ENCODE results near the gene FOXJ1. TPM values are rescaled to one million over a fixed set of nuclear protein-coding genes. Genes with fewer than 3 reads are reported as not detected.
A peak's percentile ranks its signal among the peaks of the same experiment; 100 is the strongest.

The FOXJ1 gene
- total RNA-seq, 1 experiment from 2014 or later: not detected

DNA sequence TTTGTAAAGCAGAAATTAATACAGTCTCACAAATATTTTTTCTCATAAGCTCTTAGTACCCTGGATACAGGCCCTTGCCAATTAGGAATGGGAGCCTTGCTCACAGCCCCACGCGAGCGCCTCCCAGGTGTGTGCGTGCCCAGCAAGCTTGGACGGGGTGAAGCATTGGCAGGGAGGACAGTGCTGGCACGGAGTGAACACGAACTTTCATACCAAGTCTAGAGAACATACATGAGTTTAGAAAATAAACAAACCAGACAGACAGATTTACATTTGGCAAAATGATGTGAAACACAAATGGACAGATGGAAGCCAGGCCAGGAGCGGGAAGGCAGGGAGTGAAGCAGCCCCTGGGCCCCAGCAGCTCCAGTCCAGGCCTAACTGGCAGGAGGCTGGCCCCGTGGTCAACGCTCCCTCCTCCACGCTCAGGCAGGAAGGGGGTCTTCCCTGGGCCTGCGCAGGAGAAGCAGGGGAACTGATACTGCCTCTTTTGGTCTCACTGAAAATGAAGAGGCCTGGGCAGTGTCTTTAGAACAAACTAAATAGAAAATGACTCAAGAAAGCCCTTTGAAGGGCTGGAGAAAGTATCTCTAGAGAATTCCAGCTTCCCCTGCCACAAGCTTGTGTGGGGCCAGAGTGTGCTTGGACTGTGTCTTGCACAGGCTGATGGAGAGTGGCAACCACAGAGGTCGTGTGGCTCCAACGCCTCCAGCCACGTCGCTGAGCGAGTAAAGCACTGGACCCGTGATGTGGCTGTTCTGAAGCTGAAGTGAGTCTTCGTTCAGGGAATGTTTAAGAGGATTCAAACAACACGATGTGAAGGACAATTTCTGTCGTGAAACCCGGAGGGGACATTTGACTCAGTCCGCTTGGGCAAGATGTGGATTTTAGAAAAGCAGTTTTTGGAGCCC, 9.9 kb upstream of the FOXJ1 start:
- Mint-ChIP-seq H3K36me3 (ENCODE audit: insufficient read depth, unreplicated experiment) (no peaks in the 10 kb centered on the region), H3K27me3 (ENCODE audit: insufficient read depth, unreplicated experiment) (no peaks in the 10 kb centered on the region), H3K4me1 (ENCODE audit: insufficient read depth, unreplicated experiment) (no peaks in the 10 kb centered on the region), H3K27ac (ENCODE audit: low read depth, unreplicated experiment) (no peak overlapping the region), H3K9me3 (ENCODE audit: unreplicated experiment) (no peaks in the 10 kb centered on the region), H3K4me3 (ENCODE audit: unreplicated experiment) (no peak overlapping the region)
- POLR2A ChIA-PET: no interaction called here
- CTCF ChIA-PET: interaction anchor here (0.6 to 4.4 kb wide), 4 partner anchors 29 to 493 kb away, joined by 3 to 18 read pairs (median 4); no protein-coding TSS in a partner anchor
- DNase-seq (ENCODE audit: unreplicated experiment): no peak
- TF ChIP-seq, protein P1, sequence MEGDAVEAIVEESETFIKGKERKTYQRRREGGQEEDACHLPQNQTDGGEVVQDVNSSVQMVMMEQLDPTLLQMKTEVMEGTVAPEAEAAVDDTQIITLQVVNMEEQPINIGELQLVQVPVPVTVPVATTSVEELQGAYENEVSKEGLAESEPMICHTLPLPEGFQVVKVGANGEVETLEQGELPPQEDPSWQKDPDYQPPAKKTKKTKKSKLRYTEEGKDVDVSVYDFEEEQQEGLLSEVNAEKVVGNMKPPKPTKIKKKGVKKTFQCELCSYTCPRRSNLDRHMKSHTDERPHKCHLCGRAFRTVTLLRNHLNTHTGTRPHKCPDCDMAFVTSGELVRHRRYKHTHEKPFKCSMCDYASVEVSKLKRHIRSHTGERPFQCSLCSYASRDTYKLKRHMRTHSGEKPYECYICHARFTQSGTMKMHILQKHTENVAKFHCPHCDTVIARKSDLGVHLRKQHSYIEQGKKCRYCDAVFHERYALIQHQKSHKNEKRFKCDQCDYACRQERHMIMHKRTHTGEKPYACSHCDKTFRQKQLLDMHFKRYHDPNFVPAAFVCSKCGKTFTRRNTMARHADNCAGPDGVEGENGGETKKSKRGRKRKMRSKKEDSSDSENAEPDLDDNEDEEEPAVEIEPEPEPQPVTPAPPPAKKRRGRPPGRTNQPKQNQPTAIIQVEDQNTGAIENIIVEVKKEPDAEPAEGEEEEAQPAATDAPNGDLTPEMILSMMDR (IDR thresholded peaks at IDR 0.05; ENCODE audit: unreplicated experiment): no peak
- no TSS peak for BruUV-seq (replicated peaks)
- intact Hi-C loops (cut with micrococcal nuclease): no loop called here

DNA sequence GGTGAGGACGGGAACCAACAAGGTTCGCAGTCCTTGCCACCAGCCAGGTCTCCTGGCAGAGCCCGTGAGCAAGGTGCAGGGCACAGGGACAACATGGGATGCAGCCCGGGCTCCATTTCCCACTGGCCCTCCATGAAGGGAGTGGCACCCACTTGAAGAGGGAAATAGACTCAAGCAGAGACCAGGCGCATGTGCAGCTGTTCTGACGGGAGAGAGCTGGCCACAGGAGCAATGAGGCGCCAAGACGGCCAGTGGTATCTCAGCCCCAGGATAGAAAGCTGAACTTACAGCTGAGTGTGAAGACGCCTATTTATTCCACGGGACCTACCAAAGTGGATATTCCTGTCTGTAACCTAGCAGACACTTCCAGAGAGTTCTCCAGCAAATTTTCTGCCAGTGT, 8.2 kb upstream of the FOXJ1 start:
- H3K27me3 Mint-ChIP-seq (ENCODE audit: insufficient read depth, unreplicated experiment): no peaks in the 10 kb centered on the region
- intact Hi-C loops (cut with micrococcal nuclease): no loop called here
- DNase-seq (ENCODE audit: unreplicated experiment): no peak
- no peaks in the 10 kb centered on the region for H3K4me1 Mint-ChIP-seq (ENCODE audit: insufficient read depth, unreplicated experiment)
- H3K9me3 Mint-ChIP-seq (ENCODE audit: unreplicated experiment): no peaks in the 10 kb centered on the region
- H3K27ac Mint-ChIP-seq (ENCODE audit: low read depth, unreplicated experiment): no peak overlapping the region
- no peaks in the 10 kb centered on the region for H3K36me3 Mint-ChIP-seq (ENCODE audit: insufficient read depth, unreplicated experiment)
- ChIA-PET POLR2A (interaction anchor here (0.6 kb wide), 1 partner anchor 203 kb away, joined by 3 read pairs; no protein-coding TSS in a partner anchor), CTCF (interaction anchor here (0.6 to 4.4 kb wide), 4 partner anchors 21 to 497 kb away, joined by 3 to 18 read pairs (median 4); no protein-coding TSS in a partner anchor)
- no peak overlapping the region for H3K4me3 Mint-ChIP-seq (ENCODE audit: unreplicated experiment)
- BruUV-seq (replicated peaks): no TSS peak
- TF ChIP-seq, protein P1 (IDR thresholded peaks at IDR 0.05; ENCODE audit: unreplicated experiment): no peak

DNA sequence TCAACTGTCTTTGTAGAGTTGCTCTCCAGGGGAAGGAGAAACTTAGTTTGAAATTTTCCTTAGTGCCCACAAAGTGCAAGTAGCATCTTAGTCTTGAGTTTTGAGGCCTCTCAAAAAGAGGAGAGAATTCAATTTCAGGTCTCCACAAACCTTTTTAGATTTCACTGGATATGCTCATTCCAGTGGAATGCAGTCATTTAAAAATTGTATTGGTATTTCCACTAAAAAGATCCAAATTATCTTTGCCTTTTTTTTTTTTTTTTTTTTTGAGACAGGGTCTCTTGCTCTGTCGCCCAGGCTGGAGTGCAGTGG, 6.9 kb upstream of the FOXJ1 start:
- no peak for DNase-seq (ENCODE audit: unreplicated experiment)
- no TSS peak for BruUV-seq (replicated peaks)
- TF ChIP-seq, protein P1 (IDR thresholded peaks at IDR 0.05; ENCODE audit: unreplicated experiment): peak; percentile 14
- H3K36me3 Mint-ChIP-seq (ENCODE audit: insufficient read depth, unreplicated experiment): no peaks in the 10 kb centered on the region
- intact Hi-C loops (cut with micrococcal nuclease): no loop called here
- no peaks in the 10 kb centered on the region for H3K4me1 Mint-ChIP-seq (ENCODE audit: insufficient read depth, unreplicated experiment)
- no peaks in the 10 kb centered on the region for H3K9me3 Mint-ChIP-seq (ENCODE audit: unreplicated experiment)
- H3K27me3 Mint-ChIP-seq (ENCODE audit: insufficient read depth, unreplicated experiment): no peaks in the 10 kb centered on the region
- POLR2A ChIA-PET: no interaction called here
- no peak overlapping the region for H3K4me3 Mint-ChIP-seq (ENCODE audit: unreplicated experiment)
- CTCF ChIA-PET: interaction anchor here (0.6 to 4.4 kb wide), 4 partner anchors 34 to 518 kb away, joined by 3 to 18 read pairs (median 4); no protein-coding TSS in a partner anchor
- no peak overlapping the region for H3K27ac Mint-ChIP-seq (ENCODE audit: low read depth, unreplicated experiment)

DNA sequence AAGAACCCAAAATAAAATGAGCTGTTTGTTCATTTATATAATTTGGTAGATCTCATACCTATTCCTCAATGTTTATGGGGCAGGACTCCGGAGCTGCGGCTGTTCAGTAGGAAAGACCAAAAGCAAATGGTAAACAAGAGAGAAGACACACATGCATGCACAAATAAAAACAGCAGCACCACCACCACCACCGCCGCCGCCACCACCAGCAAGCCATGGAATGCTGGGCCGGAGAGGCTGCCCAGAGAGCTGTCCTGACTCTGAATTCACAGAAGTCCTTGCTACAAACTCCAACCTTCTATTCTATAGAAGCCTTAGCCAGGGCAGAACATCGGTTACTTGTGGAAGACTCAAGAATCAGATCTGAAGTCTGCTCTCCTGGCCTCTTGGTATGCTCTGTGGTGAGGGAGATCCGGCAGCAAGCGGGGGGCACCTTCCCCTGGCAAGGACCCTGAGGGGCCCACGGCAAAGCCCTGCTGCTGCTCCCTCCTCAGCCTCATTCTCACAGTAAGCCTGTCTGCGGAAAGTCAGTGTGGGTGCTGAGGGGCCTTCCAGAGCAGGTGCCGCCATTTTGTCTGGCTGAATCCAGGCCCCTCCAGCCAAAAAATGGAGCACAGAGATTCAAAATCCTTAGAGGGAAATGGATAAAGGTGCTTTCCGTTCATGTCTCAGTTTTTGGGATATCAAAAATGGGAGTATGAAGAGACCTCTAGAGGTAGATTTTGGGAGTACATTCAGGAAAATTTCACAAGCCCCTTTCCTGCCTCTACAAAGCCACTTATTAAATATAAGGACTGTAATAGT, 6.4 kb upstream of the FOXJ1 start:
- no peak overlapping the region for H3K27ac Mint-ChIP-seq (ENCODE audit: low read depth, unreplicated experiment)
- ChIA-PET POLR2A (no interaction called here), CTCF (interaction anchor here (0.7 kb wide), 1 partner anchor 20 kb away, joined by 3 read pairs; no protein-coding TSS in a partner anchor)
- intact Hi-C loops (cut with micrococcal nuclease): loop anchor here (1.0 kb wide), 1 partner anchor 133 kb away; no protein-coding TSS in a partner anchor
- no peak overlapping the region for H3K4me3 Mint-ChIP-seq (ENCODE audit: unreplicated experiment)
- TF ChIP-seq, protein P1 (IDR thresholded peaks at IDR 0.05; ENCODE audit: unreplicated experiment): peak; percentile 48
- DNase-seq (ENCODE audit: unreplicated experiment): peak; percentile 53
- no peaks in the 10 kb centered on the region for H3K4me1 Mint-ChIP-seq (ENCODE audit: insufficient read depth, unreplicated experiment)
- H3K9me3 Mint-ChIP-seq (ENCODE audit: unreplicated experiment): no peaks in the 10 kb centered on the region
- H3K36me3 Mint-ChIP-seq (ENCODE audit: insufficient read depth, unreplicated experiment): no peaks in the 10 kb centered on the region
- no peaks in the 10 kb centered on the region for H3K27me3 Mint-ChIP-seq (ENCODE audit: insufficient read depth, unreplicated experiment)
- BruUV-seq (replicated peaks): no TSS peak

Data from MCF 10A (cell line).